CD4-positive, alpha-beta T cell treated with Interleukin-15 for 4 hours (primary cell): ENCODE data around the gene CRTC3.
"Not testable (repeated sequence)": the region's sequence is repeated elsewhere in the genome, so short reads cannot be mapped to it uniquely, and the experiment has no call there.

Source experiments
- DNase-seq: peaks from one replicate; pipeline ENCODE4 v3.0.0-alpha.2; 2020; ENCODE audit warnings: low spot score

Gene CRTC3

DNA sequence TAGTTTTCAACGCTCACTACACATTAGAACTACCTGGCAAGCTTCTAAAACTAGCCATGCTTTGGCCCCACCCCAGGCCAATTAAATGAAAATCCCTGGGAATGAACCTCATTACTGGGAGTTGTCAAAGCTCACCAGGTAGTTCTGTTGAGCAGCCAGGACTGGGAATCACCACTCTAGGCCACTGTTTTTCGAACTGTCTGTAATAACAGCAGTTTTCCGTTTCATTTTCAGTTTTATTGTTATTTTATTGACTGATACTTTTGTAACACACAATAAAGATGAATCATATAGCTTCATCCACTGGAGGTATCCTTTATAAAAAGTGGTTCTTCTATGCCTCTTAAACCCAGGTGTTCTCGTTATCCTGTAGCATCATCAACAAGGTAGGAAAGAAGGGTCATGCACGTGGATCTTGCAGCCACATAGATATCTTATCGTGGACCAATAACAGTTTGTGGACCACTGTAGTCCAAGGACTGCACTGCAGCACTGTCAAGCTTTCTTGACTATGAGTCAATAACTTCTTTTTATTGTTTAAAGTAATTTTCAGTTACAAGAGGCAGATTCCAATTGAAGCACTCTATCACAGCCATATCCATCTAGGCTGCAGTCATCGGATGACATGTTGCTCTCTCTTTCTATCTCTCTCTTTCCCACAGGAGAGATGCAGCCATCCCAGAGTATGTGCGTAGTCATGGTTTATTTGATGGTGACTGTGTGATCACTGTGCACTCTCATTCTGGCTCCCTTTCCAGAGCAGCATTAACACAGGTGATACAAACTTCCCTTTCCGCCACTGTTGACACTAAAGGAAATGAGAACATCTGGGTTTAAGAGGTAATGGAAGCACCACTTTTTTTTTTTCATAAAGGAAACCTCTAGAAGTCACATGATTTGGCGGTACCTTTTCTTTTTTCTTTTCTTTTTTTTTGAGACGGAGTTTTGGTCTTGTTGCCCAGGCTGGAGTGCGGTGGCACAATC is 148.4 kb downstream of the CRTC3 start:
- no peak for DNase-seq

DNA sequence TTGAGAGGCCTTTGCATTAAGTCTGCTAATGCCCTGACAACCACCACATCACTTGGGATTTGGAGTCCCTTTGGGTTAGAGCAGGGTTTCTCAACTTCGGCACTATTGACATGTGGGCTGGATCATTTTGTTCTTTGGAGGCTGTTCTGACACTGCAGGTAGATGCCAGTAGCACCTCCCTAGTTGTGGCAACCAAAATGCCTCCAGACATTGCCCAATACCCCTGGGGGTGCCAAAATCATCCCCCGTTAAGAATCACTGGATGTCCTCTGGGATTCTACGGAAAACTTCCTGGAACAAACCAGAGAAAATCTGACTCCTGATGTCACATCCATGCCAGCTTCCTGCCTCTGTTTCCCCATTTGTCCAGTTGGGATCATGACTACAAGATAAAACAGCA is 150.2 kb downstream of the CRTC3 start:
- no peak for DNase-seq

DNA sequence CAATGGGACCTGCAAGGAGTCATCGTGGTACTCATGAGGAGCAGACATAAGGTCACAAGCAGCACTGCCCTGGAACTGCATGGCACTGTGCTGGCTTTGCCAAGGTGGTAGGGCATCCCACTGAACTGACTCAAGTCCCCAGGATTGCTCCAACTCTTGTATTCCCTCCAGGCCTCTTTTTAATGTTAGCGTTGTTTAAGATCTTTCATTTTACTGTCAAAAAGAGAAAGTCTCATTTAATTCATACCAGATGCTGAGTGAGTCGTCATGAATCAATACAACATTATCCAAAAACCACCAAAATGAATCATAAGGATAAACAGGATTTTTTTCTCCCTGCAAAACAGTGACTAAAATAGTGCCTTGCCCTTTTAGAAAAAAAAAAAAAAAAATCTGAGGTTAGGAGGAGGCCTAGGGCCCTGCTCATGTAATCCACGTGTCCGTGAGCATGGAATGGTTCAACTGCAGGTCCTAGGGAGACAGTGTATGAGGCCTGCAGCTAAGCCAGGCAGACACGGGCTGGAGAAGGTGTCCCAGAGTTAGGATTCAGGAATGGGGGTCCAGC is 150.7 kb downstream of the CRTC3 start:
- no peak for DNase-seq

DNA sequence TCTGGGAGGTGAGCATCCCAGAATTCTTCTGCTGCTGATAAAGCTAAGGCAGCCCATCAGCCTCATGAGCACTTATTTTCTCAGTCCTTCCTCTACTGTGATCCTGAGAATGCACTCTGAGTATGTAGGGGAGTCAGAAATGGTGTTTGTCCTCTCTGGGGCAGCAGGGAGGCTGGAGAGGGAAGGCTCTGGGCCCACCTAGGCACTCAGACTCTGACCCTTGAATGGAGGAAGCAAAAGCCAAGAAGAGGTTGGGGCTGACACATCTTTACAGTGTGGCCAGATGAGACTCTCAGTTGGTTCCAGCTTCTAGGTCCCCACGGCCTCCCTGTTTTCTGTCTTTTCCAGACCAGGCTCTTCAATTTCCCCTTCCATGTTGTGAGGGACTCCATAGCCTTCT is 151.3 kb downstream of the CRTC3 start:
- no peak for DNase-seq

DNA sequence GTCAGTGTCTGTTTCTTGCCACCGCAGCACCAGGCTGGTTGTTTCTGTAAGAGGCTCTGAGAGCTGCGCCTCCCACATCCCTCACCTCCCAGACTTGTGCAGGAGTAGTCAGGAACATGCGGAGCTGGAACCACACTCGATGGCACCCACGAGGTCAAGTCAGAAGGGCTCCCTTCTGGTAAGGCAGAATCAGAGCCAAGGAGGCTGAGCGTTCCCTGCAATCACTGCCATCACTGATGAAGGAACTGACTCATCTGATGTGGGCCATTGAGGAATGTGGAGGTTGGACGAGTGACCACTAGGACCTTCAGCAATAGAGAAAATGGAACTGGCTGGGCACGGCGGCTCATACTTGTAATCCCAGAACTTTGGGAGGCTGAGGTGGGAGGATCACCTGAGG is 151.8 kb downstream of the CRTC3 start:
- DNase-seq = no peak

DNA sequence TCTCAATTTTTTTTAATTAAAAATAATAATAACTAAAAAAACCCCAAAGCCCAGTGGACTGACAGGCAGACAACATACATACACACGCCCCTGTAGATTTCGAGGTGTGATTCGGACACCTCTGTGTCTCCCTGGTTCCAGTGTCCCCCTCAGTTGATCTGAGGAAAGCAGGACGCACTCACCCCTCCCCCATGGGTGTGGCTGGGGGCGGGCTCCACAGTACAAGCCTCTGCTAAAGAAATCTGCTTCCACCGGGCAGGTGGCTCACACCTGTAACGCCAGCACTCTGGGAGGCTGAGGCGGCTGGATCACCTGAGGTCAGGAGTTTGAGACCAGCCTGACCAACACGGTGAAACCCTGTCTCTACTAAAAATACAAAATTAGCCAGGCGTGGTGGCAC is 153.6 kb downstream of the CRTC3 start:
- DNase-seq = no peak

DNA sequence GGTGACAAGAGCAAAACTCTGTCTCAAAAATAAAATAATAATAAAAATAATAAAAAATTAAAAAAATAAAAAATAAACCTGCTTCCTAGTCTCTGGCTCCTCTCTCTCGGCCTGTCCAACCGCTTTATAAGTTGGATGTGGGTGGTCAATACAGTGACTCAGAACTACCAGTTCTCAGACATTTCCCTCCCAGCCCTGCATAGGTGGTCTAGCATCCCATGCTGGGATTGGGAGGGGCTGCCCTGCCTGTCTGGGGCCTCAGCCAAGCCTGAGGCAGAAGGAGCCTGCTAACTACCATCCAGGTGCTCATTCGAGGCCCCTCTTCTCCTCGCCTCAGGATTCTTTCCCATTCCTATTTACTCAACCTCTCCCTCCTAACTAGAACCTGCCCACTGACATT is 154.2 kb downstream of the CRTC3 start:
- DNase-seq = no peak

DNA sequence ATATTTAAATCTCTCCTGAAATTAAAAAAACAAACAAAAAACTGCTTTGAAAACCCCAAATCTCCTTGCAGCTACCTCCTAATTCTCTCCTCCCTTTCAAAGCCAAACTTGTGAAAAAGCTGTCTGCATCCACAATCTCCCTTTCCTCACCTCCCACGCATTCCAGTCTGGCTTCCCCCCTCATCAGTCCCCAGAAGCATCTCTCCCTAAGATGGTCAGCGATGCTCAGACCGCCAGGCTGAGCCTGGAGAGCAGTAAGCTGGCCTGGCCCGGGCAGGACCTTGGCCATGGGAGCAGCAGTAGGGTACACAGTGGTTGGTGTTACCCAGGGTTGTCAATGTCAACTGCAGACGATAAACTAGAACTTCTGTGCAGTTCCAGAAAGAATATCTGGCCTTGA is 154.6 kb downstream of the CRTC3 start:
- DNase-seq = no peak

DNA sequence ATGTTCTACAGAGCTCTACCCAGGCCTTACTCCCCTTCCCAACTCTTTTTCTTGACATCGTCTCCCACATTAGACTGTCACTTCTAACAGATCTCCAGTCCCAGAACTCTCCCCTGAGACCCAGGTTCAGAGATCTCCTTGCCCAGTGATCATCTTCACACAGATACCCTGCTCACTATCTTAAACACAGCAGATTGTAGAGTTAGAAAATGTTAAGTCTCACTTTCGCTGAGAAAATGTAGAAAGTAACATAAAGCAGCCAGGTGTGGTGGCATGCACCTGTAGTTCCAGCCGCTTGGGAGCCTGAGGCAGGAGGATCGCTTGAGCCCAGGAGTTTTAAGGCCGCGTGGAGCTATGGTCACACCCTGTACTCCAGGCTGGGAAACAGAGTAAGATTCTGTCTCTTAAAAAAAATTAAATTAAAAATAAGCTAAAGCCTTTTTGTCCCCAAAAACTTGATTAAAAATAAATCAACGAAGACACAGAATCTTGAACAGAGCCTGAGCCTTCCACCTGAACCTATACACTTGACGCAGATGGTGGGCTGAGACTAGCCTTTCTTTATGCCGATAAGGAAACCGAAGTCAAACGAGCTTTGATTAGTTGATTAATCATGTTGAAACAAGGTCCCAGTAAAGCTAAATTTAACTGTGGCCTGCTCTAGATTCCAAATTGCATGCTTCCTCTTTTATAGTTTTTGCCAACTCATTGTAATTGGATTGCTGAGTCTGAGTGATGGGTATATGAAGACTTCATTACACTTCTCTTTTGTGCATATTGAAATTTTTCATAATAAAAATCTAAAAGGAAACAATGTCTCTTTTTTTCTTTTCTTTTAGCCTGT is 156.1 kb downstream of the CRTC3 start:
- DNase-seq = no peak

DNA sequence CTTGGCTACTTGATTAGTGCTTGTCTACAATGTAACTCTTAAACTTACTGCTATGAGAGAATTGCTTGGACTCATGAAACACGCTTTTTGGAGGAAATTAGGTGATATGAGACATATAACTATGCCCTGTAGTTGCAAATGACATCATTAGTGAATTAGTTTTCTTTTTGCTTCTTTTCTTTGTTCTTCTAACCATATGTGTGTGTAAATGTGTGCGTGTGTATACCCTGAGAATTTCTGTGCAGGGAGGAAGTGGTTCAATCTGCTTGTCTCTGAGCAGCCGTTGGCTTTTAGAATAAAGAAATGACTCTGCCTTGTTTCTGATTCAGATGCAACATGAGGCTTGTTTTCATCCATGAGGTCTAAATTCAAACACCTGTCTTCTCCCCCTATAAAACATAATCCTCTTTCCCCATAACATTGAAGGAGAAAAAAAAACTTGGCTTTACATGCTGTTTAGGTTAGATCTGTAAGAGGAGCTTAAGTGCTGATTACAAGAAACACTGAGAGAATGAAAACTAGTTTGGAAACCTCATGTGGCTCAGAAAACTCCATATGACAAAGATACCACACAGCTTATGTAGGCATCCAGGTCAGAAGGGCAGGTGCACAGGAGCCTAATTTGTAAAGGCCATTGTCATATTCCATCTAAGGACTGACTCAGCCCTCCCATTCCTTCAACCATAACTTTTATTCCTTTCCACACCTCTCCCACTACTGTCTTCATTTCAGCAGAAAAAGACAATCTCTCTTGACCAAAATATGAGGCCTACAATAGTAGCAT is 156.9 kb downstream of the CRTC3 start:
- DNase-seq = peak; percentile 51

DNA sequence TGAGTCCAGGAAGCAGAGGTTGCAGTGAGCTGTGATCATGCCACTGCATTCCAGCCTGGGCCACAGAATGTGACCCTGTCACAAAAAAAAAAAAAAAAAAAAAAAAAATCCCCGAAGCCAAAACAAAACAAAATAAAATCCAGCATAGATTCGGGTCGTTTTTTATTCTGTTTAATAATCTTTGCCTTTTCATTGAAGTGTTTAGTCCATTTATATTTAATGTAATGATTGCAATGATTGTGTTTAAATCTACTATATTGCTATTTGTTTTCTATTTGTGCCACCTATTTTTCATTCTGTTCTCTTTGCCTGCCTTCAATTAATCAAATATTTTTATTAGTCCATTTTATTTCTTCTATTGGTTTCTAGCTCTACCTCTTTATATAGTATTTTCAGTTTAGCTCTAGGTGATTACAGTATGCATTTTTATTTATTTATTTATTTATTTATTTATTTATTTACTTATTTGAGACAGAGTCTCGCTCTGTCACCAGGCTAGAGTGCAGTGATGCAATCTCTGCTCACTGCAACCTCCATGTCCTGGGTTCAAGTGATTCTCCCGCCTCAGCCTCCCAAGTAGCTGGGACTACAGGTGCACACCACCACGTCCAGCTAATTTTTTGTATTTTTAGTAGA is 159.7 kb downstream of the CRTC3 start:
- DNase-seq = not testable (repeated sequence)

DNA sequence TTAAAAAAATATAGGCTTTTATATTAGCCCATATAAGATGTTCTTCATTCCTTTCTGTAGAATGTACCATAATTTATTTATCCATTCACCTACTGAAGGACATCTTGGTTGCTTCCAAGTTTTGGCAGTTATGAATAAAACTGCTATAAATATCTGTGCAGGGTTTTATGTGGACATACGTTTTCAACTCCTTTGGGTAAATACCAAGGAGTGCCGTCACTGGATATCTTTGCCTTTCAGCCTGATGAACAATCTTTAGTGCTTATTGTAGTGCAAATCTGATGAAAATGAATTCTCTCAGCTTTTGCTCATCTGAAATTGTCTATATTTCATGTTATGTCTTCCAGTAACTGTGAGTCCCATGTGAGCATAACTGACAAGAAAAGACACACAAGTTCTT is 160.9 kb downstream of the CRTC3 start:
- no peak for DNase-seq

DNA sequence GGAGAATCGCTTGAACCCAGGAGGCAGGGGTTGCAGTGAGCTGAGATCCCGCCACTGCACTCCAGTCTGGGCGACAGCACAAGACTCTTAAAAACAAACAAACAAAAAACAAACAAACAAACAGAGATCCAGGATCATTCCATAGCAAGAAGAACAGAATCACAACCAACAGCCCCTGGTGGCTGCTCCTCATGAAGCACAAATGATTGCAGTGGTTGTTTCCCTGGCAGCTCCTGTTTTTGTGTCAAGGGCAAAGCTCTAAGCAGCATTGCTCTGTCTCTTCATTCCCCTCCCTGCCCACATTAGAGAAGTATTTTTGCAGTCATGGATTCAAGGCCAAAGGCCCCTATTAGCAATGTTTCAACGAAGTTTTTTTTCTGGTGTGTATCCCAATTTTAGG is 161.6 kb downstream of the CRTC3 start:
- DNase-seq = no peak

DNA sequence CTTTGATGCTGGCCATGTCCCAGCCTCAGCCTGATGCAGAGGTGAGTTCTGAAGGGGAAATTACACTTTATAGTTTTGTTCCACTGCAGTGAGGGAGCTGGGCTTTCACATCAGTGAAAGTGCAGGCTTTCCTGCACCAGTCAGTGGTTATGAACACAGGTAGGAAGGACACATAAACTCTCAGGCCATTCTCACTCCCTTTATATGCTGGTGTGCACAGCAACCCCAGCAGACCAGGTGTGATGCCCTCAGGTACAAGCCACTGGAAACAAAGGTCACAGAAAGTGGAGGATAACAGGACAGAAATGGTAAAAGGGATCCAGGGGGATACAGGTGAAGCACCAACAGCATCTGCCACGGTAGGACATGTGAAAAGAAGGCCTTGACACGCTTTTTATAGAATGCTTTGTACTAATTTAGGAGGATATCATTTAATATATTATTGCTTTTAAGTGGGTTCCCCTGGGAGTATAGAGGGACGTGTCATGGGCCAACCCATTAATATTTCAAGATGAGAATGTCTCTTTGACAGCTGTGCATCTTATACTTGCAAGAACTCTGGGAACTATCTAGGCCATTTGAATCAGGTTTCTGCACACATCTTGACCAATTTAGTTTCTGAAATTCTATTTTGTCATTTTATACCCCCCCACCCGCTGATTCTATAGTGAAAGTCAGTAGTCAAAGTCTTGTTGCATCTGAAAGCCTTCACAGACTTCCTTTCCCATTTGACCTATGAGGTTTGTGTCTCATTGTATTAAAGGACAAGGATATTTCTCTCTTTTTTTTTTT is 162.5 kb downstream of the CRTC3 start:
- no peak for DNase-seq
